Fibroblast of skin of right biceps (primary cell): Measurements from ENCODE around the gene CLDN8.

ENCODE experiments used
- DNase-seq: peaks from one replicate; pipeline ENCODE4 v3.0.0-alpha.2; 2013

CLDN8 gene

DNA sequence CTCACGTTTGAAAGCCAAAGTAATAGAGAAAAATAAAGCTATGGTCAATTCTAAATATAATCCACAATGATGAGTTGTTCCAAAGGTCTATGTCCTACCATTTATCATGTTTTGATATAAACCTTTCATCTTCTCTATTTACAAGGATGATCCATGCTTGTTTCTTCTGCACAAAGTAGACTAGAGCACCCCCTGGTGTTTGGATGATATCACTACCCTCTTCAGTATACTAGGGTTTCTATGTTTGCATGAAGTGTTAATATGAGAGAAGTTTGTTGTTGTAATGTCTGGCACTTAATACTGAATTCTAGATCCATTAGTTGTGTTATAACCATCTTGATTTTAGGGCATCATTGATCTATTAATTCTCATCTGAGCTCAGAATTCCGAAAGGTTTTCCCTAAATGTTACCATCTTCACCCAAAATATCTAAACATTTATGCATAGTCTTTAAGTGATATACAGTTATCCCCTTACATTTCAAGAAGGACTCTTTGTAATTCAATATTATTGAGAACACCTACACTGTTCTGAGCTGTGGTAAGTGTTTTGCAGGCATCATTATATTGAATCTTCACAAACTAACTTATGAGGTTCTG lies 21.1 kb downstream of the CLDN8 start:
- peak; percentile 27 for DNase-seq

- no peak for DNase-seq
Measured at GRCh38 chr21:30193201-30193600, 22.7 kb downstream of the CLDN8 start.

- no peak for DNase-seq
Measured at GRCh38 chr21:30190554-30190953, 25.3 kb downstream of the CLDN8 start.

GRCh38 chr21:30189773-30190172 lies 26.1 kb downstream of the CLDN8 start:
- DNase-seq, result no peak

GRCh38 chr21:30186242-30186641 lies 29.7 kb downstream of the CLDN8 start:
- no peak for DNase-seq

DNA sequence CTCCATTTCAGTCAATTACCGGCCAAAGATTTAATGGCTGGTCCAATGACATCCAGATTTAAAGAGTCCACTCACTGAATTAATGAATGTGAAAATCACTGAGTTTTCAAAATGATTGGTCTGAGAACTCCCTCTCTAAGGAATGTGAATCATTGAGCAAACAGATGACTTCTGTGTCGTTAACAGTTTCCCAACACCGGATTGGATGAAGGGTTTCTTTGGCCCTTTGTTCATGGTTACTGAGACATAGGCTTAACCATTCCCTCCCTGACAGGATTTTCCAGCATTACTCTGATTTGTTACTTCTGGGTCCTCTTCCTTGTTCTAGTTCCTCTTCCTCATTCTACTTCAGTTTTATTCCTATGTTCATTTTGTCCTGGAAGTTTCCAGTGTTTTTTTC lies 47.8 kb downstream of the CLDN8 start:
- no peak for DNase-seq

DNA sequence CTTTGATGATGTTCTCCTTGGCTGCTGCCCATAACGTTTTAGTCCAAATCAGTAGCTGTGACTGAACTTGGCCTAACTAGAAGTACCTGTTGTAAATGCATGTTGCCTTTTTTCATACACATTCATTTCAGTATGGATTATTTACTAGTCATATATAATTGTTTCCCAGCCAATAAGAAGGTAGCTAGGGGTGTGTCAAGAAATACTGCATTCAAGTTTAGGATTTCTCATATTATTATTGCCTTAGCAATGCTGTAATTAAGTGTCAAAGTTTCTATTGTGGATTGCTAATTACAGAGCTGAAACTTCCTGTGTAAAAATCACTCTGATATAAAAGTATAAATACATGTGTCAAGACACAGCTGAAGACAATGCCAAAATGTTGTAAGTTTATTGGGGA lies 49.2 kb downstream of the CLDN8 start, which contains the start of gene CLDN17:
Gene CLDN17, minus strand, starts transcription at position 101 of the 400 bp plus-strand sequence. CDS start 188 bp downstream, outside the sequence.
- DNase-seq, result no peak

DNA sequence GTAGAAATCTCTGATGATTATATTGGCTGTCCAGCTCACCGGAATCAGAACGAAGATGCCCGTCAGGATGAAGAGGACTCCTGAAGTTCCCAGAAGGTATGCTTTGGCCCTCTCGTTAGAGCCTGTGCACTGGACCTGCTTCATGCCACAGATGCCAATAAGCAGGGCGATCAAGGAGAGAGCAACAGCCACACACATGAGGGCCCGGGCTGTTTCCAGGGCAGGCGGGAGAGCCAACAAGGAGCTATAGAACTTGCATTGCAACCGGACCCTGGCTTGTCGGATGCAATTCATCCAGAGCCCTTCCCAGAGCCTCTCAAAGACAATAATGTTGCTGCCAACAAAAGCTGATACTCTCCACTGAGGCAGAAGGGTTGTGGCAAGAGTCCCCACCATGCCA lies 49.7 kb downstream of the CLDN8 start:
- no peak for DNase-seq

- DNase-seq, result no peak
Measured at GRCh38 chr21:30164796-30165195, 51.1 kb downstream of the CLDN8 start.
